GM19099 (cell line): Measurements from ENCODE around the gene SS18.

Experiments
- POLR2A ChIP-seq: IDR thresholded peaks from 3 replicates; pipeline ENCODE4 v1.6.1; 2011; ENCODE audit warnings: low read depth; ENCODE audit not compliant: insufficient read length; ENCODE audit errors: extremely low read depth

The SS18 gene

GRCh38 chr18:26086959-26087358 is 3.5 kb downstream of the SS18 start:
- TF ChIP-seq POLR2A, result no peak

- TF ChIP-seq POLR2A, result no peak
These were observed 5.4 kb downstream of the SS18 start for GRCh38 chr18:26085056-26085455.

GRCh38 chr18:26083099-26083498 is 7.3 kb downstream of the SS18 start:
- no peak for TF ChIP-seq POLR2A

GRCh38 chr18:26082475-26082874 is 7.9 kb downstream of the SS18 start:
- TF ChIP-seq POLR2A, result no peak

GRCh38 chr18:26074246-26074645 is 16.2 kb downstream of the SS18 start:
- TF ChIP-seq POLR2A, result no peak

- no peak for TF ChIP-seq POLR2A
These were observed 16.7 kb downstream of the SS18 start for GRCh38 chr18:26073758-26074157.

- TF ChIP-seq POLR2A, result no peak
These were observed 18.7 kb downstream of the SS18 start for GRCh38 chr18:26071725-26072124.

- TF ChIP-seq POLR2A, result no peak
These were observed 19.4 kb downstream of the SS18 start for GRCh38 chr18:26071020-26071419.

GRCh38 chr18:26059357-26059756 is 31.1 kb downstream of the SS18 start:
- no peak for TF ChIP-seq POLR2A

GRCh38 chr18:26057344-26057773 is 33.1 kb downstream of the SS18 start:
- no peak for TF ChIP-seq POLR2A

- no peak for TF ChIP-seq POLR2A
These were observed 34.1 kb downstream of the SS18 start for GRCh38 chr18:26056291-26056690.

GRCh38 chr18:26052505-26052904 is 37.9 kb downstream of the SS18 start:
- no peak for TF ChIP-seq POLR2A

- TF ChIP-seq POLR2A, result no peak
These were observed 38.6 kb downstream of the SS18 start for GRCh38 chr18:26051843-26052242.

GRCh38 chr18:26046419-26047077 is 43.9 kb downstream of the SS18 start:
- no peak for TF ChIP-seq POLR2A

- no peak for TF ChIP-seq POLR2A
These were observed 45.6 kb downstream of the SS18 start for GRCh38 chr18:26044807-26045206.

- no peak for TF ChIP-seq POLR2A
These were observed 50.3 kb downstream of the SS18 start for GRCh38 chr18:26040051-26040656.

- no peak for TF ChIP-seq POLR2A
These were observed 51.2 kb downstream of the SS18 start for GRCh38 chr18:26039203-26039602.
